Naive thymus-derived CD4-positive, alpha-beta T cell (primary cell): ENCODE results near the gene GRIA1. TPM values are rescaled to one million over a fixed set of nuclear protein-coding genes. Genes with fewer than 3 reads are reported as not detected.
"Not testable (repeated sequence)": the region's sequence is repeated elsewhere in the genome, so short reads cannot be mapped to it uniquely, and the experiment has no call there.

Experiments
- ATAC-seq: fragments of 150-1000 bp; cut with Tn5 transposase; 2 replicates; pipeline ENCODE4 v1.10.0; 2021; ENCODE audit warnings: mild to moderate bottlenecking, moderate library complexity
- CTCF ChIA-PET: fragments of 350-600 bp; sonication (Branson Sonifier 250); formaldehyde crosslinking; loops from one replicate; lab custom pipeline; 2021; ENCODE audit warnings: antibody characterized with exemption; lab: Charles Lee
- POLR2A ChIA-PET: fragments of 350-600 bp; sonication (Branson Sonifier 250); formaldehyde crosslinking; loops from one replicate; lab custom pipeline; 2021; ENCODE audit warnings: antibody characterized with exemption, inconsistent platforms; lab: Charles Lee
- DNase-seq, 9 donors: peaks; one replicate each; pipeline versions ENCODE4 v3.0.0 to v3.0.0-alpha.2; 2020 to 2022; ENCODE audit warnings: mixed read lengths in 1 of 9
- H3K27ac ChIP-seq: one replicate; pipeline ENCODE4 v1.7.0; 2013; ENCODE audit warnings: mild to moderate bottlenecking, low read depth, low read length, moderate library complexity
- H3K27me3 ChIP-seq, 2 donors: one replicate each; pipeline ENCODE4 v1.7.0; 2013; ENCODE audit warnings: low read length in 2 of 2, mild to moderate bottlenecking in 2 of 2, moderate library complexity in 2 of 2; ENCODE audit not compliant: control insufficient read depth in 2 of 2, insufficient read depth in 2 of 2
- H3K36me3 ChIP-seq, 3 experiments: 1 replicate in 2 of 3; 2 replicates in 1 of 3; pipeline ENCODE4 v1.7.0; 2013; ENCODE audit warnings: low read length in 3 of 3, mild to moderate bottlenecking in 3 of 3, moderate library complexity in 1 of 3; ENCODE audit not compliant: insufficient read depth in 3 of 3, control insufficient read depth in 2 of 3
- H3K4me1 ChIP-seq, 2 donors: one replicate each; pipeline ENCODE4 v1.7.0; 2013; ENCODE audit warnings: low read length in 2 of 2, mild to moderate bottlenecking in 2 of 2, moderate library complexity in 1 of 2; ENCODE audit not compliant: control insufficient read depth in 2 of 2, insufficient read depth in 2 of 2
- H3K4me3 ChIP-seq: 2 replicates; pipeline ENCODE4 v1.7.0; 2013; ENCODE audit warnings: mild to moderate bottlenecking, low read length
- H3K9me3 ChIP-seq, 3 experiments: 1 replicate in 2 of 3; 2 replicates in 1 of 3; pipeline ENCODE4 v1.7.0; 2013; ENCODE audit warnings: low read length in 3 of 3; ENCODE audit not compliant: control insufficient read depth in 2 of 3
- H3K27ac Mint-ChIP-seq, 9 donors: one replicate each; pipeline ENCODE4 v1.8.0; 2020 to 2022; ENCODE audit warnings: mixed read lengths in 9 of 9, mild to moderate bottlenecking in 8 of 9, moderate library complexity in 5 of 9, inconsistent platforms in 2 of 9
- H3K27me3 Mint-ChIP-seq, 5 donors: one replicate each; pipeline ENCODE4 v1.8.0; 2021 to 2022; ENCODE audit warnings: mixed read lengths in 5 of 5, mild to moderate bottlenecking in 1 of 5
- H3K36me3 Mint-ChIP-seq, 5 donors: one replicate each; pipeline ENCODE4 v1.8.0; 2020 to 2022; ENCODE audit warnings: mixed read lengths in 5 of 5, mild to moderate bottlenecking in 3 of 5, inconsistent platforms in 1 of 5
- H3K4me1 Mint-ChIP-seq, 7 donors: one replicate each; pipeline ENCODE4 v1.8.0; 2020 to 2022; ENCODE audit warnings: mixed read lengths in 7 of 7, mild to moderate bottlenecking in 3 of 7, inconsistent platforms in 1 of 7
- H3K4me3 Mint-ChIP-seq, 10 donors: one replicate each; pipeline ENCODE4 v1.8.0; 2020 to 2022; ENCODE audit warnings: mild to moderate bottlenecking in 10 of 10, mixed read lengths in 10 of 10, moderate library complexity in 6 of 10, inconsistent platforms in 2 of 10
- H3K9me3 Mint-ChIP-seq, 11 donors: one replicate each; pipeline ENCODE4 v1.8.0; 2020 to 2022; ENCODE audit warnings: mixed read lengths in 11 of 11, mild to moderate bottlenecking in 4 of 11, inconsistent platforms in 1 of 11, moderate library complexity in 1 of 11
- intact Hi-C, 2 donors: fragments of 100-400 bp; cut with micrococcal nuclease; formaldehyde crosslinking; loops; one replicate each; pipeline ENCODE4 v1.15.1; 2023
- polyA plus RNA-seq, 2 donors: library from polyadenylated mRNA; unstranded; fragments of 300-500 nt; fragmentation: Illumina TruSeq; gene quantifications; one replicate each; pipeline ENCODE4 v1.2.3, GENCODE V29; 2021
- total RNA-seq, 6 experiments: library from RNA in 5 of 6; stranded (reverse) in 5 of 6; gene quantifications; 1 replicate in 5 of 6; 2 replicates in 1 of 6; pipeline ENCODE4 v1.2.3 and lab custom pipeline; 2021 to 2026

GRIA1 gene
- total and polyA plus RNA-seq, 7 experiments from 2014 or later, result not detected

DNA sequence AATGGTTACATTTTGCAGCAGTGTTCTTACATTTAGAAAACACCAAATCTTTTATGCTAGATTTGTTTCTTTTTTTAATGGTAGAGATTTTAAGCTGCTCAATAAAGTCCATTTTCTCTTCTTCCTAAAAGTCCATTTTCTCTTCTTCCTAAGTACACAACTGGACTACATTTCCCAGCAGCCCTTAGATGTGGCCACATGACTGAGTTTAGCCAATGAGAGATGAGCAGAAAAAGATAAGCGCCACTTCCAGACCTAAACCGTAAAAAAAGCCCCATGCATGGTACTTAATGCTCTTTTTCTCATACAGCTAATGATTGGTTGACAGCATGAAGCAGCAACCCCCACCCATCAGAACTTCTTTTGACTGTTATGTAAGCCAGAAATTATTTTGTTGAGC is 341.5 kb downstream of the GRIA1 start:
- ChIA-PET CTCF (no interaction called here), POLR2A (no interaction called here)
- H3K27ac Mint-ChIP-seq, result no peak overlapping the region
- ATAC-seq, result no peak
- Histone ChIP-seq H3K4me1 (no peaks in the 10 kb centered on the region), H3K27ac (no peak overlapping the region), H3K9me3 (peaks cover 0 to 5% (median 0%) of the 10 kb centered on the region in 3 experiments), H3K4me3 (no peak overlapping the region), H3K27me3 (no peaks in the 10 kb centered on the region), H3K36me3 (no peaks in the 10 kb centered on the region)
- H3K27me3 Mint-ChIP-seq, result peaks cover 0 to 13% (median 8%) of the 10 kb centered on the region in 5 donors
- H3K9me3 Mint-ChIP-seq, result peaks cover 0 to 18% (median 7%) of the 10 kb centered on the region in 11 donors
- intact Hi-C loops, result no loop called here
- no peak overlapping the region for H3K4me3 Mint-ChIP-seq
- H3K4me1 Mint-ChIP-seq, result no peaks in the 10 kb centered on the region
- peaks cover 0 to 5% (median 0%) of the 10 kb centered on the region in 5 donors for H3K36me3 Mint-ChIP-seq
- no peak for DNase-seq

DNA sequence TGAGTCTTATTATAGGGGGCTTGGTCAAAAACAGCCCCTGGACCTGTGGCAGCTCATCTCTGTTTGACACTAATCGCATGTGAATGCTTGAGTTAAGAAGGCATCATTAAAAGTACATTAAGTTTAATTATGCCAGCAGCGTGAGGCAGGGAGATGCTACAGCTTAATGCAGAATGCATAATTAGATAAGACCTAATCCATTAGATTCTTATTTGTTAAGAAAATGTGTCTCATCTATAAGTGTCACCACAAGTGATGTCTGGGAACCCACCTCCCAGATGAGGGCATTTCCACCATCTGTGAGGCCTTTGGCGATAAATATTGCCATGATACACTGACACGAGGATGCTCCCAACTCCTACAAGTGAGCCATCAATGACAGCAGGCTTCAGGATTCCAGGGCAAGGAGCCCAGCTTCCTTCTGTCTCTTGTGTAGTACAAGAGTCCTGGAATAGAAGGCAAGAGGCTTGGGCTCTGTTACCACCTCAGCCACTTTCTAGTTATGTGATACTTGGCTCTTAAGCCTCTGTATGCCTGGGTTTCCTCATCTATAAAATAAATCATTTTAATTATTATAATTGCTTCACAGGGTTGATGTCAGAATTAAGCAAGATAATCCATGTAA is 345.5 kb downstream of the GRIA1 start:
- Mint-ChIP-seq H3K27ac (no peak overlapping the region), H3K27me3 (peaks cover 0 to 9% (median 5%) of the 10 kb centered on the region in 5 donors), H3K4me3 (no peak overlapping the region), H3K36me3 (no peaks in the 10 kb centered on the region), H3K9me3 (peaks cover 0 to 4% (median 0%) of the 10 kb centered on the region in 11 donors), H3K4me1 (no peaks in the 10 kb centered on the region)
- no peaks in the 10 kb centered on the region for H3K9me3 ChIP-seq
- ChIA-PET POLR2A (no interaction called here), CTCF (no interaction called here)
- H3K4me3 ChIP-seq, result no peak overlapping the region
- no peak for ATAC-seq
- H3K4me1 ChIP-seq, result no peaks in the 10 kb centered on the region
- no peaks in the 10 kb centered on the region for H3K36me3 ChIP-seq
- no peak overlapping the region for H3K27ac ChIP-seq
- DNase-seq, result no peak
- H3K27me3 ChIP-seq, result no peaks in the 10 kb centered on the region
- intact Hi-C loops, result no loop called here

DNA sequence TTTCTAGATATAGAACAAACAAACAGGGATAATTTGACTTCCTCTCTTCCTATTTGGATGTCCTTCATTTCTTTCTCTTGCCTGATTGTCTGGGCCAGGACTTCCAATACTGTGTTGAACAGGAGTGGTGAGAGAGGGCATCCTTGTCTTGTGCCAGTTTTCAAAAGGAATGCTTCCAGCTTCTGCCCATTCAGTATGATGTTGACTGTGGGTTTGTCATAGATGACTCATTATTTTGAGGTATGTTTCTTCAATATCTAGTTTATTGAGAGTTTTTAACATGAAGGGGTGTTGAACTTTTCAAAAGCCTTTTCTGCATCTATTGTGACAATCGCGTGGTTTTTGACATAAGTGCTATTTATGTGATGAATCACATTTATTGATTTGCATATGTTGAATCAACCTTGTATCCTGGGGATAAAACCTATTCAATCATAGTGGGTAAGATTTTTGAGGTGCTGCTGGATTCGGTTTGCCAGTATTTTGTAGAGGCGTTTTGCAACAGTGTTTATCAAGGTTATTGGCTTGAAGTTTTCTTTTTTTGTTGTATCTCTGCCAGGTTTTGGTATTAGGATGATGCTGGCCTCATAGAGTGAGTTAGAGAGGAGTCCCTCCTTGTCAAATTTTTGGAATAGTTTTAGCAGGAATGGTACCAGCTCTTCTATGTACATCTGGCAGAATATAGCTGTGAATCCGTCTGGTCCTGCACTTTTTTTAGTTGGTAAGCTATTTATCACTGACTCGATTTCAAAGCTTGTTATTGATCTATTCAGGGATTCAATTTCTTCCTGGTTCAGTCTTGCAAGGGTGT is 359.0 kb downstream of the GRIA1 start:
- DNase-seq, H3K27ac Mint-ChIP-seq, CTCF ChIA-PET, H3K4me1 ChIP-seq, H3K4me3 ChIP-seq, H3K27me3 Mint-ChIP-seq, ATAC-seq, H3K4me3 Mint-ChIP-seq, H3K27me3 ChIP-seq, H3K36me3 ChIP-seq, H3K9me3 ChIP-seq, H3K27ac ChIP-seq, intact Hi-C loops, H3K4me1 Mint-ChIP-seq, H3K36me3 Mint-ChIP-seq, POLR2A ChIA-PET: not testable (repeated sequence)
- peaks cover 0 to 25% (median 9%) of the 10 kb centered on the region in 11 donors for H3K9me3 Mint-ChIP-seq

GRCh38 chr5:153860195-153860886 is 369.9 kb downstream of the GRIA1 start:
- ATAC-seq (no peak), DNase-seq (no peak)
- Mint-ChIP-seq H3K36me3 (no peaks in the 10 kb centered on the region), H3K4me3 (no peak overlapping the region), H3K27ac (no peak overlapping the region), H3K4me1 (no peaks in the 10 kb centered on the region), H3K9me3 (peaks cover 0 to 11% (median 3%) of the 10 kb centered on the region in 11 donors), H3K27me3 (peaks cover 0 to 19% (median 8%) of the 10 kb centered on the region in 5 donors)
- intact Hi-C loops, result no loop called here
- H3K27ac ChIP-seq, result no peak overlapping the region
- CTCF ChIA-PET, result no interaction called here
- POLR2A ChIA-PET, result no interaction called here
- H3K4me3 ChIP-seq, result no peak overlapping the region
- H3K27me3 ChIP-seq, result no peaks in the 10 kb centered on the region
- H3K4me1 ChIP-seq, result no peaks in the 10 kb centered on the region
- no peaks in the 10 kb centered on the region for H3K36me3 ChIP-seq
- H3K9me3 ChIP-seq, result no peaks in the 10 kb centered on the region

DNA sequence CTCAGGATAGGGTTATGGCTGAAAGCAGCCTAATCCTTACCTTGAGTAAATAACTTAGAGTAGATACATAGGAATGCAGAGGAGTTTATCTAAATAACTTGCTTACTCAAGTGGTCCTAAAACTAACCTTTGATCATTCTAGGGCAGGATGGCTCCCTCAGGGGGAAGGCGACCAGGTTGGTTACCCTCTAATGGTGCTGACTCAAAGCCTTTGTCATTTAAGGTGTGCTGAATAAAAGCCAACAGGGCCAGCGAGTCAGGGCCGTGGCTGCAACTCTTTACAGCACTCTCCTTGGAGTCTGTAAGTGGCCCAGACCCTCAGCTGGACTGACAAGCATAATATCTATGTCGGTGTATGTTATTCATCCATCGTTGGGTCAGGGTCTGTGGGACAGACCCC is 372.4 kb downstream of the GRIA1 start:
- H3K4me1 ChIP-seq, H3K4me1 Mint-ChIP-seq, CTCF ChIA-PET, H3K27ac ChIP-seq, H3K36me3 Mint-ChIP-seq, POLR2A ChIA-PET, H3K27me3 ChIP-seq, H3K9me3 ChIP-seq, H3K4me3 Mint-ChIP-seq, intact Hi-C loops, DNase-seq, H3K9me3 Mint-ChIP-seq, H3K27ac Mint-ChIP-seq, H3K4me3 ChIP-seq, ATAC-seq, H3K36me3 ChIP-seq: not testable (repeated sequence)
- peaks cover 0 to 28% (median 15%) of the 10 kb centered on the region in 5 donors for H3K27me3 Mint-ChIP-seq
